Activated CD4-positive, alpha-beta T cell treated with anti-CD3 and anti-CD28 coated beads, Interleukin-2, Interleukin-6, amounts not matched to agents 100 ng/mL and 50 ng/mL, durations not matched to agents 16 hours and 8 hours (primary cell): ENCODE results near the gene PRSS57.
A peak's percentile ranks its signal among the peaks of the same experiment; 100 is the strongest.

Source experiments
- DNase-seq: peaks from one replicate; pipeline ENCODE4 v3.0.0-alpha.2; 2020

The PRSS57 gene

DNA sequence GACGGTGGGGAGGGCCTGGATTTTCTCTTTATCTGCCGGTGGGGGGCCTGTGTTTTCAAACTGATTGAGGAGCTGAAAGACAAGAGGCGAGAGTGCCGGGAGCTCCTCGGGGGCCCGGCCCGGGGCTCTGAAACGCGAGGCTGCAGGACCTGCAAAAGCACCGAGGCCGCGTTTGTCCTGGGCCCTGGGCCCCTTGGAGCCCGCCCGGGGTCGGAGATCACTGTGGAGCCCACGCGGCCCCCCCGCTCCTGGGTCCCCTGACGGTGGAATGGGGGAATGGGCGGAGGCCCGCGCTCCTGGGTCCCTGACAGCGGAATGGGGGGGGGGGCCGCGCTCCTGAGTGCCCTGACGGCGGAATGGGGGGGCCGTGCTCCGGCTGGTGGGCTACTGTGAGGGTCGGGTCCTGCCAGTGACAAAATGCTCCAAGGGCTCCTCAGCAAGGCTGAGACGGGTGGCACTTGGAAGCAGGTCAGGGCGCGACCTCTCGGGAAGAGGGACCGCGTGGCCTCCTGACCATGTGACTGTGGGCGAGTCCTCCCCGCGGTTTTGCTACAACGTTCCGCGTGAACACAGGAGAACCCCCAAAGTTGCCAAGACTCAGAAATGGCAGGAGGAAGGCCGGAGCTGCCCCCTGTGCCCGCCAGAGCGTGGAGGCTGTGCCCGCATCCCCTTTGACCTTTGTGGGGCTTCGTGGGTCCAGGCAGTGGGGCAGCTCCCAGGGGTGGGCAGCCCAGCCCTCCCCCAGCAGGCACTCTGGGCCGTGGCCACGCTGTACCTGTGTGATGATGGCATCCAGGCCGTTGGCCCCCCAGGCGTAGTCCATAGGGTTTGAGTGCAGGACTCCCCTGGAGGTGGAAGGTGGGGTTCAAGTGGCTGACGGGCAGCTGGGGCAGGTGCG lies 46.1 kb downstream of the PRSS57 start:
- no peak for DNase-seq

DNA sequence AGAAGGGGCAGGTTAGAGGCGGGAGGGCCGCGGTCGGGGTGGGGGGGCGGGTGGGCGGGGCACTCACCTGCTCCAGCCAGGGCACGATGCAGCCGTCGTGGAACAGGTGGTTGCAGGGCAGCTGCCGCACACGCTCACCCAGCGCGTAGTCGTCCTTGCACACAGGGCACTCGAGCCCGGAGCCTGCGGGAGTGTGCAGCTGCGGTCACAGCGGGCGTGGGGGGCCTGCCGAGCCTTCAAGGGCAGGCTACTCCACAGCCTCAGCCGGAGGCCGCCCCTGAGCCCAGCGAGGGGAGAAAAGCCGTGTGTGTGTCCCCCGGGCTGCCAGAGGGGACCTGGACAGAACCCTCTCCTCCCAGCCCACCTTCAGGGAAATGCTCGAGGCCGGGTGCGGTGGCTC lies 46.9 kb downstream of the PRSS57 start:
- DNase-seq, result no peak

DNA sequence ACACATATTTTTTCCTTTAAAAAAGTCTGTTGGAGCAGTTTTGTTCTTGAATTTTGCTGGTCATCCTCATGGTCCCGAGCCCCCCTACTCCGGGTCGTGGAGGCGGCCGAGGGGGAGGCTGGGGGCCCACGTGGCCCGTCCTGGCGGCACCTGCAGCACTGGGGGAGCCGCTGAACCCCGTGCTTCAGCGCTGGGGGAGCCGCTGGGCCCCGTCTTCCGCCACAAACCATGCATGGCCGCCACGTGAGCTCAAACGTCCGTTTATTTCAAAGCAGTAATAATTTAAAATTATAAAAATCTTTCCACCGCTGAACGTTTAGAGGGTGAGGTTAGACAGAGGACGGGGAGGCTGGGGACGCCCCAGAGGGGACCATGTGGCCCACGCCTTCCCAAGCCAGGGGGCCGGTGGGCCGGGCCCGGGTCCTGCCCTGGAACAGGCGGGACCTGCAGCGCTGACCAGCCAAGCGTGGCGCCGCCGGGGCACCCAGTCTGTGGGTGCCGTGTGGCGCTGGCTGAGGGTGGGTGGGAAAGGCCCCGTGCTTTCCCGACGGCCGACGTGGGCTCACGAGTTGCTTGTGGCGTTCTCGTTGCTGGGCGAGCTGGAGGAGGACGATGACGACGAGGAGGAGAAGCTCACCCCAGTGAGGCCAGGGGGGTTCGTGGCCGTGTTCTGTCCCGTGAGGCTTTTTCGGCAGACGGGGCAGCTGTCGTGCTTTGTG lies 47.5 kb downstream of the PRSS57 start:
- DNase-seq, result no peak

- DNase-seq, result no peak
These were observed 48.3 kb downstream of the PRSS57 start for GRCh38 chr19:646779-647565.

- no peak for DNase-seq
These were observed 49.1 kb downstream of the PRSS57 start for GRCh38 chr19:645912-646778.

GRCh38 chr19:644789-645188 lies 50.5 kb downstream of the PRSS57 start:
- DNase-seq, result no peak

DNA sequence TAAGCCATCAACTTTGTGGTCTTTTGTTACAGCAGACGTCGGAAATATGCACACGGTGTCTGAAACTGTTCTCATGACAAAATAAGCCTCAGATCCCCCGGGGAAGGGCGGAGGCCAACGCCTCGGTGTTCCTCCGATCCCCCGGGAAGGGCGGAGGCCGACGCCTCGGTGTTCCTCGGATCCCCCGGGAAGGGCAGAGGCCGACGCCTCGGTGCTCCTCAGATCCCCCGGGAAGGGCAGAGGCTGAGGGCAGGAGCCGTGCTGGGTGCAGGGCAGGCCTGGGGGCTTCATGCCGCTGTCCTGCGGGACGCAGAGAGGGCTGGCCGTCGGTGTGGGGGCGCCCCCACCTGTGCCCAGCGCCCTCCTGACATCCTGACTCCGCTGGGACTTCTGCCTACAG lies 50.9 kb downstream of the PRSS57 start:
- DNase-seq, result no peak

- DNase-seq, result no peak
These were observed 51.5 kb downstream of the PRSS57 start for GRCh38 chr19:643736-644135.

DNA sequence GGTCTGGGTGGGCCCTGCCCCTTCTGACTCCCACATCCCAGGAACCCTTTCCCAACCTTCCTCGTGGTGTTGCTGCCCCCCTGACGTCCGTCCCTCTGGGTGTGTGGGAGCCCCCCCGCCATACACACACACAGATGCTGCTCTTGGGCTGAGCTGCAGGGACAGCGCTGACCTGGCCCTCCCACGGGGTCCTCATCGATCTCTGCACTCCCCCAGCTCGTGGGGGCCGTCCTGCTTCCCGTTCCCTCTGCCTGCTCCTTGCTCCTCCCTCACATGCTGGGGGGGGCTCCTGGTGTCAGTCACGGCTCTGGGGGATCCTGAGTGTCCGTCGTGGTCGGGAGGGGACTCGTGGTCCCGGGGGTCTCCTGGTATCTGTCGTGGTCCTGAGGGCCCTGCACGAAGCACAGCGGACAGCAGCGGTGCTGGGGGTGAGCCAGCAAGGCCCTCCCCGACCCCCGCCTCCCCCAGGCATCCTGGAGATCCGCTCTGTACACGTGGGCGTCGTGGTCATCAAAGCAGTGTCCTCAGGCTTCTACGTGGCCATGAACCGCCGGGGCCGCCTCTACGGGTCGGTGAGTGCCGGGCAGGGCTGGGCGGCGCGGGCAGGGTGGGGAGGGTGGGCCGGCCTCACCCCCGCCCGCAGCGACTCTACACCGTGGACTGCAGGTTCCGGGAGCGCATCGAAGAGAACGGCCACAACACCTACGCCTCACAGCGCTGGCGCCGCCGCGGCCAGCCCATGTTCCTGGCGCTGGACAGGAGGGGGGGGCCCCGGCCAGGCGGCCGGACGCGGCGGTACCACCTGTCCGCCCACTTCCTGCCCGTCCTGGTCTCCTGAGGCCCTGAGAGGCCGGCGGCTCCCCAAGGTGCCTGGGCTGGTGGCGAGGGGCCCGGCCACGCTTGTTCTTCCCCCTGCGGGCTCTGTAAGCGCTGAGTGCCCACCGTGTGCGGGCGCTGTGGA lies 52.2 kb downstream of the PRSS57 start:
- DNase-seq, result no peak

- no peak for DNase-seq
These were observed 53.5 kb downstream of the PRSS57 start for GRCh38 chr19:641702-642101.

GRCh38 chr19:640606-641189 lies 54.6 kb downstream of the PRSS57 start:
- no peak for DNase-seq

DNA sequence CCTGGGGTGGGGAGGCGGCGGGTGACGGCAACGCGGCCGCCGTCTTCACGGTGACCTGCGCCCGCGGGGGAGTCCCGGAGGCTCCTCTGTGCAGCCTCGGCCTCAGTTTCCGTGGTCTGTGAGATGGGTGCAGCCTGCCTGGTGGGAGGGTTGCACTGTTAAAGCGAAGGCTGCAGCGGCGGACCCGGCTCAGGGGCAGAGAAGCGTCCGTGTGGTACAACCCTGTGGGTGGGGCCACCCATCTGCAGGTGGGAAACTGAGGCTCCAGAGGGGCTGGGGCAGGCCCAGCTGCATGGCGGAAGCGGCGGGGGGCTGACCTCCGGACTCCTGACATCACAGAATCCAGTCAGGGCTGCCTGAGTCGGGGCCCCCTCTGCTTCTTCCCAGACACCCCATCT lies 55.1 kb downstream of the PRSS57 start:
- DNase-seq, result no peak

DNA sequence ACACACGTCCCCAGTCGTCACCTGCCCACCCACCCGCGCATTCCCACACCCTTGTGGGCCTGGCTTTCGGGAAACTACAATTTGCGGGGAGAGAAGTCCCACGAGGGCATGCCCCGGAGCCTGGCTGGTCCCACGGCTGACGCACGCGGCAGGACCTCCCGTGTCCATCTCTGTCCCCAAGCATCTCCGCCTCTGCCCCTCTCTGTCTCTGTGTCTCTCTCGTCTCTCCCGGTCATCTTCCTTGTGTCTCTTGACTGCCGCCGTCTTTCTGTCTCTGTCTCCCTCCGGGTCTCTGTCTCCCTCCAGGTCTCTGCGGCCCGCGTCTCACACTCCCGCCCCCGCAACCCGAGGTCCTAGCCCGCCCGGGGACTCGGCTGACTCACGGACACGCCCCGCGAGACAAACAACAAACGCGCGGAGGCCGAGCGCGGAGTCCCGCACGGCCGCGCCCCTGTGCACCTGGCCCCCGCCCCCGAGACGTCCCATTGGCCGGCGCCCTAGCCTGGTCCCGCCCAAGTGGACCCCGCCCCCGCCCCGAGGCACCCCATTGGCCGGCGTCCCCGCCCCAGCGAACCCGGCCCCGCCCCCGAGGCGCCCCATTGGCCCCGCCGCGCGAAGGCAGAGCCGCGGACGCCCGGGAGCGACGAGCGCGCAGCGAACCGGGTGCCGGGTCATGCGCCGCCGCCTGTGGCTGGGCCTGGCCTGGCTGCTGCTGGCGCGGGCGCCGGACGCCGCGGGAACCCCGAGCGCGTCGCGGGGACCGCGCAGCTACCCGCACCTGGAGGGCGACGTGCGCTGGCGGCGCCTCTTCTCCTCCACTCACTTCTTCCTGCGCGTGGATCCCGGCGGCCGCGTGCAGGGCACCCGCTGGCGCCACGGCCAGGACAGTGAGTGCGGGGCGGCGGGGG lies 55.7 kb downstream of the PRSS57 start, which contains the start of gene FGF22:
Gene FGF22, plus strand, starts transcription at position 627 of the 908 bp plus-strand sequence. Its CDS starts 47 bp downstream, at position 674.
- peak; percentile 96 for DNase-seq

DNA sequence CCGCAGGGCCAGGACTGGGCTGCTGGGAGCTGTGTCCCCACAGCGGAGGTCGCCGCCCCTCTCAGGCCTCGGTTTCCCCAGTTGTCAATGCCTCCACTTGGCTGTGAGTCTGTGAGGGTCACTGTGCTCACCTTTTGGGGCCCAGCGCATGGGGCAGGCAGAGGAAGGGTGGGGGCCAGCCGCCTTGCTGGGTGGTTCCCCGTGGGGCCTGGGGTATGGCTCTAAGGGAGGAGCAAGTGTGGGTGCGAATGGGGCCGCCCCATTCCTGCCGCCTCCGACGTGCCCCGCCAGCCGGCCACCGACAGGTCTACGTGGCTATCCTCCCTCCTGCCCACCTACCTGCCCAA lies 56.4 kb downstream of the PRSS57 start:
- no peak for DNase-seq
